ENCODE data around the gene RAMP3.
"Not testable (repeated sequence)": the region's sequence is repeated elsewhere in the genome, so short reads cannot be mapped to it uniquely, and the experiment has no call there.

RAMP3 gene

GRCh38 chr7:45198986-45199385, 41.4 kb downstream of the RAMP3 start:
- DNase-seq = no peak

GRCh38 chr7:45199506-45199905, 41.9 kb downstream of the RAMP3 start:
- DNase-seq = no peak

GRCh38 chr7:45202625-45203024, 45.0 kb downstream of the RAMP3 start:
- no peak for DNase-seq

- no peak for DNase-seq
Observed at GRCh38 chr7:45203036-45203435, 45.4 kb downstream of the RAMP3 start.

- DNase-seq = no peak
Observed at GRCh38 chr7:45203459-45203858, 45.9 kb downstream of the RAMP3 start.

- DNase-seq = no peak
Observed at GRCh38 chr7:45203936-45204445, 46.4 kb downstream of the RAMP3 start.

GRCh38 chr7:45206266-45206665, 48.7 kb downstream of the RAMP3 start:
- not testable (repeated sequence) for DNase-seq

GRCh38 chr7:45209909-45210308, 52.3 kb downstream of the RAMP3 start:
- not testable (repeated sequence) for DNase-seq

- no peak for DNase-seq
Observed at GRCh38 chr7:45211066-45211465, 53.5 kb downstream of the RAMP3 start.

- DNase-seq = no peak
Observed at GRCh38 chr7:45211958-45212357, 54.4 kb downstream of the RAMP3 start.

- DNase-seq = no peak
Observed at GRCh38 chr7:45212606-45213005, 55.0 kb downstream of the RAMP3 start.

GRCh38 chr7:45215601-45216062, 58.0 kb downstream of the RAMP3 start:
- DNase-seq = no peak

- no peak for DNase-seq
Observed at GRCh38 chr7:45216181-45216580, 58.6 kb downstream of the RAMP3 start.

GRCh38 chr7:45216622-45217165, 59.1 kb downstream of the RAMP3 start:
- DNase-seq = no peak

GRCh38 chr7:45217358-45217757, 59.8 kb downstream of the RAMP3 start:
- peak; percentile 27 for DNase-seq

- DNase-seq = no peak
Observed at GRCh38 chr7:45219130-45219529, 61.5 kb downstream of the RAMP3 start.

GRCh38 chr7:45219801-45220435, 62.3 kb downstream of the RAMP3 start:
- no peak for DNase-seq

- no peak for DNase-seq
Observed at GRCh38 chr7:45220846-45221618, 63.4 kb downstream of the RAMP3 start.

- no peak for DNase-seq
Observed at GRCh38 chr7:45221896-45222604, 64.5 kb downstream of the RAMP3 start.

GRCh38 chr7:45223078-45223477, 65.5 kb downstream of the RAMP3 start:
- DNase-seq = no peak

GRCh38 chr7:45223728-45224630, 66.4 kb downstream of the RAMP3 start:
- no peak for DNase-seq

- peak; percentile 64 for DNase-seq
Observed at GRCh38 chr7:45224832-45225231, 67.2 kb downstream of the RAMP3 start.

All from hematopoietic multipotent progenitor cell treated with erythropoietin and hydrocortisone succinate and interleukin-3 and kit ligand, for 6 days (in vitro differentiated cells).